Measurements from ENCODE around the gene TMCO4.

Gene TMCO4

DNA sequence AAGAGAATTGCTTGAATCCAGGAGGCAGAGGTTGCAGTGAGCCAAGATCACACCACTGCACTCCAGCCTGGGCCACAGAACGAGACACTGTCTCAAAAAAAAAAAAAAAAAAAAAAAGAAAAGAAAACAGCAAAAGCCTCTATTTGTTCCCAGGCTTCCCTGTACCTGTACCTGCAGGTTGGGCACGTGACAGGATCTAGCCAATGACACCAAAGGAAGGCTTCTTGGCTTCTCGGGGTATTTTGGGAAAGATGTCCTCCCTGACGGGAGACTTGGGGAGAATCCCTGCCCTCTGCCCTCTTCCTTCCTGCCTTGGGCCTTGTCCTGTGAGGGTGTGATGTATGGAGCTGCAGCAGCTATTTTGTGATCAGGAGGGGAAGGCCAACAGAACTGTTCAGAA lies 22.8 kb downstream of the TMCO4 start:
- no peak for DNase-seq (ENCODE audit: extremely low read depth in 1 of 2, low read depth in 1 of 2)

DNA sequence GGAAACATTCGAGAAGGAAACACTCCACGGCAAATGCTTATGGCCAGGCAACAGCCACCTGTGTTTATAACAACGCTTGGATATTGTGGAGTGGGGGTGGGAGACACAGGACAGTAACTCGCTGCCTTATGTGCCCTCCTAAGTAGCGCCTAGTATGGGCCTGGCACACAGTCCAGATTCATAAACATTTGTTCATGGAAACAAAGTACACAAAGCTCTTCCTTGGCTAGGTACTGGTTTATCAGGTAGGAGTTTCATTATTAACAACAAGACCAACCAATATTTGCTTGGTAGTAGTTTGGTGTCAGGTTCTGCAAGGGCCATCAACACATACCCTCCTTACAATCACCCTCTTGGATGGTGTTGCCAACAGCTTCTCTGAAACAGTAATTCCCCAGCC lies 23.4 kb downstream of the TMCO4 start:
- no peak for DNase-seq (ENCODE audit: extremely low read depth in 1 of 2, low read depth in 1 of 2)

GRCh38 chr1:19775831-19776230 lies 23.9 kb downstream of the TMCO4 start:
- DNase-seq (ENCODE audit: extremely low read depth in 1 of 2, low read depth in 1 of 2), result no peak

GRCh38 chr1:19775317-19775716 lies 24.4 kb downstream of the TMCO4 start:
- DNase-seq (ENCODE audit: extremely low read depth in 1 of 2, low read depth in 1 of 2), result no peak

DNA sequence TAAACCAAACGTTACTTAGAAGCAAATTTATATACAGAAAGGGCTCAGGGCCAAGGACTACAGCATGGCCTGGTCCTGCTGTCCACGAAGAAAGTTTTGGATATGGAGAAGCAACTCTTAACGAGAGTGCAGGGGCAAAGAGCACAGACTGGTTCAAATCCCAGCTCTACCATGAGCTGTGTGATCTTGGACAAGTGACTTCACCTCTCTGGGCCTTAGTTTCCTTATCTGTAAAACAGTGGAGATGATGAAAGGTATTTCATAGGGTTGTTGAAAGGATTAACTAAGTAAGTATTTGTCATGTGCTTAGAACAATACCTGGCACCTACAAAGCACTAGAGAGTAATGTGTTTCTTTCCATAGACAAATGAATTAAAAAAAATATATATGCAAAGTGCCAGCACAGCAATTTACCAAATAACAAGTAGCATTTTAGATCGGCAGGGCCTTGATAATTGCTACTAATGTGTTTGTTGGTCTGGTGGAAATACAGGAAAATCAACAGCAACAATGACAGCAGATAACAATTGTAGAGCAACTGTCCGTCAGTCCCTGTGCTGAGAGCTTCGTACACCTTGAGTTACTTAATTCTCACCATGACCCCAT lies 25.4 kb downstream of the TMCO4 start:
- no peak for DNase-seq (ENCODE audit: extremely low read depth in 1 of 2, low read depth in 1 of 2)

GRCh38 chr1:19773485-19773884 lies 26.2 kb downstream of the TMCO4 start:
- DNase-seq (ENCODE audit: extremely low read depth in 1 of 2, low read depth in 1 of 2), result no peak

- DNase-seq (ENCODE audit: extremely low read depth in 1 of 2, low read depth in 1 of 2), result no peak
These were observed 27.7 kb downstream of the TMCO4 start for GRCh38 chr1:19772053-19772452.

GRCh38 chr1:19771350-19771749 lies 28.4 kb downstream of the TMCO4 start:
- no peak for DNase-seq (ENCODE audit: extremely low read depth in 1 of 2, low read depth in 1 of 2)

DNA sequence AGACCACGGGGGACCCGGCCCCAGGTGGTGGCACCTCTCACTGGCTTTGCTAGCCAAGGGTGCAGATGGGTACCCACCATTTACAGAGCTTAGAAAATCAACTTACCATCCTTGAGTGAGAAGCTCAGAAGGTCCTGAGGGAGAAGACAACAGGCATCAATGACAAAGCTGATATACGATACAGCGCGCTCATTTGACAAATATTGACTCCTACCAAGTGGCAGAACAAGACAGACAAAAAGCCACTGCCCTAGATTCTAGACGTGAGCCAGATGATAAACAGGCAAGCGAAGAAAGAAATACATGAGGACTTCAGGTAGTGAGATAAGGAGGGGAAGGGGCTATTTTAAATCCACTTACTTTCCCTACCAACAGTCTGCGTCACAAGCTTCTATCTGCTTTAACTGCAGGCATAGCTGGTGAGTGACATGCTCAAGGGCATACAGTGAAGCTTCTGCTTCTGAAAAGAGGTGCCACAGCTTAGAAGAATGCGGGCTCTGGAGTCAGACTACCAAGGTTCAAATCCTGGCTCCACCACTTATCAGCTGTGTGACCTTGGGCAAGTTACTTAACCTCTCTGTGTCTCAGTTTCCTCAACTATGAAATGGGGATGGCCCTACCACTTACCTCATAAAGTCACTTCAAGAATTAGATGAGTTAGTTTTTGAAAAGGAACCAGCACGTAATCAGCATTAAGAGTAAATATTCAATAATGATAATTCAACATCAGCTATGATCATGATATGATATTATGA lies 29.1 kb downstream of the TMCO4 start:
- no peak for DNase-seq (ENCODE audit: extremely low read depth in 1 of 2, low read depth in 1 of 2)

DNA sequence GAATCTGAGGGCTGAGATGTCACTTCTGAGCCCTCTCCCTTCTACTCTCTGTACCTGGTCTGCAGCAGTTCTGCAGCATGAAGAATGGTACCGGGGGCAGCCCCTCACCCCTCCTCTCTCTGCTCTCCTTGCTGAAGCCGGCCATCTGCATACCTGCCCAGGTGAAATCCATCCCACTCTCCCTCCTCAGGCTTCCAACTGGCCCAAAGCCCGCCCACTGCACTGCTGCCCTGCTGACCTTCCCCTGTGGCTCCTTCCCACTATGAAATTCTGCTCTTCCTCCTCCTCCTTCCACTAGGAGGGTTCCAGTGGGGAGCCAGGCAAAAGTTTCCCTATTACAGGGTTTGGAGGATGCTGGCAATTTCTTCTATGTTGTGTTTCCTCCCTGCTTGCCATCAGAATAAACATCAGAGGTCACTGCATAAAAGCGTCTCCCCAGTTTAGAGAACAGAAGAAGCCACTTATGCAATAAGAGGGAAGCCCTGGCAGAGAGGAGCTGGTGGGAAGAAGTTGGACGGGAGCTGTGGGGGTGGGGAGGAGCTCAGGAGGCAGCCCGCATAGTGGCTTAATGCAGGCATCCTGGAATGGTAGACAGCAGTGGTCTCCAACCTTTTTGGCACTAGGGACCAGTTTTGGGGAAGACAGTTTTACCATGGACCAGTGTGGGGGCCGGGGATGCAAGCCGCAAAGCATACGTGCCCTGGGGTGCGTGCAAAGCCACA lies 30.3 kb downstream of the TMCO4 start:
- no peak for DNase-seq (ENCODE audit: extremely low read depth in 1 of 2, low read depth in 1 of 2)

DNA sequence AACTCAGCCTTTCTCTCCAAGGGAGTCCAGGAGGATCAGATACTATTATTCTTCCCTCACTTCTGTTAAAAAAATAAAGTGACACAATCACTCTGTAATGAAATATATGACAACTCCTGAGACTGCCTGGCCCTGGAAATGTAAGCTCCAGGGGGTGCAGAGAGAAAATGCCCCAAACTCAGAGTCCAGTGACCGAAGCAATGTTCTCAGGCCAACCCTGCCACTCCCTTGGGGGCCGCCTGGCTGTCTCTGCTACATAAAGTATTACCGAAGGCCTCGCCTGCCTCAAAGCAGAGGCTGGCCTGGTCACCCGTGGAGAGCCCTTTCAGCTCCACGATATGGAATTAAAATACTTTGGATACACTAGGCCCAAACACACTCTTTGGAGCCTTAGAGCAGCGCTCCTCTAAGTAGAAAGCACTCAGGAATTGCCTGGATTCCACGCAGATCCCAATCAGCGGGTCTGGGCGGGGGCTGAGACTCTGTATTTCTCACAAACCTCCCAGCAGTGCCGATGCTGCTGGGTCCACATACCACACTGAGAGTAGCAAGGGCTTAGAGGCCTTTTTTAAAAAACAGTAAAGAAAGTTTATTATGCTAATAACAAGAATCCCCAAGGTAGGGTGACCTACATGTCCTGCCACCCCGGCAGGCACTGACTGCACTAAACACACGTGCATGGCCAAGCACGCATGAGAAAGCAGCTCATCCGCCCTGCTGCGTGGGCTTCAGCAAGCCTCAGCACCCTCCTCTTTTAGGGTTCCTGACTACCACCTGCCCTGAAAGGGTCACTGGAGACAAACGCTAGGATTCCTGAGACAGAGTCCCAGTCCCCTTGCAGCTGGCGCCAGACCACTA lies 31.1 kb downstream of the TMCO4 start:
- no peak for DNase-seq (ENCODE audit: extremely low read depth in 1 of 2, low read depth in 1 of 2)

GRCh38 chr1:19765623-19766022 lies 34.1 kb downstream of the TMCO4 start:
- DNase-seq (ENCODE audit: extremely low read depth in 1 of 2, low read depth in 1 of 2), result peak; percentile 11 to 43

DNA sequence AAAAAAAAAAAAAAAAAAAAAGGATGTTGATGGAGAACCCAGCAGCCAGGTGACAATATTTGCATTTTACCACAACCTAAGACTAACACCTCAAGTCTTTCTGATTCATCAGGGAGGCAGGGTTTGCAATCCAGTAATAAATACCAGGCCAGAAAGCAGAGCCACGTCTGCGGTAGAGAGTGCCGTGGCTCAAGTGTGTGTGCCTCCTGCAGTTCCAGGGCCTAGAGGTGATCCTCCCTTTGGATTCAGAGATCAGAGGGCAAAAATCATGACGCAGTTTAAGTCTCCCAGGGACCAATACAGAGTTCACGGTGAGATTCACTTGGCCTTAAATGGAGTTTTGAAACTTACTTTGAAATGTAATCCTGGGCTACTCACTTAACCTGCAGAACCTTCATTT lies 34.9 kb downstream of the TMCO4 start:
- no peak for DNase-seq (ENCODE audit: extremely low read depth in 1 of 2, low read depth in 1 of 2)

DNA sequence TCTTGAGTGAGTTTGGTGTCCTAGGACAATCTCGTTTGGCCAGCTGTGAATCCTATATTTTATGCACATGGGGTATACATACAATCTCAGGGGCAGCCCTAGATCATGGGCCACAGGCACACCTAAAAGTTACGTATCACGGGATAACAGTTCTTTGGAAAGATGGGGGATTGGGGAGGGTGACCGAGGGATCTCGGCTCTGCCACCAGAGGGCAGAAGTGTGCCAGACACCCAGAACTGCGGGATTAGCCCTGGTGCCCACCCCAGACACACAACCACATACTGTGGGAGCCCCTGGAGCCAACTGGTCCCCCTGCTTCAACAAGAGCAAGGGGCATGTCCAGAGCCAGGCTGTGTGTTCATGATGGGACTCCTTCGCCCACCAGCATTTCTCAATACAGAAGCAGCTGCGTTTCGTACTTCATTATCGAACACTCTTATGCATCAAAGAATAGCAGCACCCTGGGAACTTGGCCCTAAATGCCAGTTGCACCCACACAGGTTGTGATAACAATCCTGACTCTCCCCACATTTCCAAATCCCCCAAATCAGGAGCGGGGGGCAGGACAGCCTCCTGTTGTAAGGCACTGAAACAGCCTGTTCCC lies 37.4 kb downstream of the TMCO4 start:
- DNase-seq (ENCODE audit: extremely low read depth in 1 of 2, low read depth in 1 of 2), result peak in 1 of 2 donors; percentile 11

- no peak for DNase-seq (ENCODE audit: extremely low read depth in 1 of 2, low read depth in 1 of 2)
These were observed 40.0 kb downstream of the TMCO4 start for GRCh38 chr1:19759740-19760089.

GRCh38 chr1:19758227-19758830 lies 41.4 kb downstream of the TMCO4 start:
- DNase-seq (ENCODE audit: extremely low read depth in 1 of 2, low read depth in 1 of 2), result no peak

- DNase-seq (ENCODE audit: extremely low read depth in 1 of 2, low read depth in 1 of 2), result no peak
These were observed 42.1 kb downstream of the TMCO4 start for GRCh38 chr1:19757641-19758040.

GRCh38 chr1:19756480-19756879 lies 43.2 kb downstream of the TMCO4 start:
- DNase-seq (ENCODE audit: extremely low read depth in 1 of 2, low read depth in 1 of 2), result no peak

DNA sequence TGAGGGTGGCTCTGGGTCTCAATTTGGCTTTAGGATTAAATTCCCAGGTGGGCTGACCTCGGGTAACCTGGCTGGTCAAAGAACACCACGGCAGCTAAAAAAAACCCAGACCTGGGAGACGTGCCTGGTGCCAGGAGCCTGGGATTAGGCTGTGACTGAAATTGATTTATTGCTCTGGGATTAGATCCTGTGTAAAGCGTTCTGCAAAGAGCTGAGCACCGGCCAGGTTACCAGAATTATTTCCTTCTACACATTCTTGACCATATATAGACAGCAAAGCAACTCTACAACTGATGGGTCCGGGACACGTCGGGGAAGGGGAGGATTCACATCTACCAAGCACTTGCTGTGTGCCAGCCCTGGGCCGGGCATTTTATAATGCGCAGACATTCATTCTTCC lies 45.2 kb downstream of the TMCO4 start:
- no peak for DNase-seq (ENCODE audit: extremely low read depth in 1 of 2, low read depth in 1 of 2)

GRCh38 chr1:19752083-19752696 lies 47.5 kb downstream of the TMCO4 start:
- DNase-seq (ENCODE audit: extremely low read depth in 1 of 2, low read depth in 1 of 2), result no peak

Measured in stimulated activated CD8-positive, alpha-beta memory T cell treated with anti-CD3 and anti-CD28 coated beads, Interleukin-7, amount 100 ng/mL, for 48 hours (primary cell).